Stimulated activated CD8-positive, alpha-beta memory T cell treated with anti-CD3 and anti-CD28 coated beads, Interleukin-7, amount 100 ng/mL, for 24 hours (primary cell): ENCODE data around the gene HMG20B.
"Not testable (repeated sequence)": the region's sequence is repeated elsewhere in the genome, so short reads cannot be mapped to it uniquely, and the experiment has no call there.

Experiments
- DNase-seq: peaks from one replicate; pipeline ENCODE4 v3.0.0-alpha.2; 2020; ENCODE audit warnings: low read depth

HMG20B gene

GRCh38 chr19:3584036-3584802 lies 11.5 kb downstream of the HMG20B start:
- DNase-seq: not testable (repeated sequence)

- no peak for DNase-seq
Measured at GRCh38 chr19:3585301-3586126, 12.8 kb downstream of the HMG20B start, which contains the start of gene GIPC3. Gene GIPC3 (plus strand): TSS chr19:3585478. CDS start chr19:3585598, 120 bp downstream.

GRCh38 chr19:3586127-3586626 lies 13.4 kb downstream of the HMG20B start:
- no peak for DNase-seq

GRCh38 chr19:3586707-3587346 lies 14.1 kb downstream of the HMG20B start:
- no peak for DNase-seq

- DNase-seq: no peak
Measured at GRCh38 chr19:3589439-3589838, 16.7 kb downstream of the HMG20B start.

- no peak for DNase-seq
Measured at GRCh38 chr19:3589949-3590348, 17.2 kb downstream of the HMG20B start.

GRCh38 chr19:3590991-3591659 lies 18.4 kb downstream of the HMG20B start:
- DNase-seq: no peak

GRCh38 chr19:3591876-3592613 lies 19.3 kb downstream of the HMG20B start:
- DNase-seq: no peak

- DNase-seq: no peak
Measured at GRCh38 chr19:3593156-3593555, 20.4 kb downstream of the HMG20B start.

GRCh38 chr19:3595521-3596061 lies 22.8 kb downstream of the HMG20B start:
- no peak for DNase-seq

- DNase-seq: no peak
Measured at GRCh38 chr19:3599776-3600187, 27.0 kb downstream of the HMG20B start.

- no peak for DNase-seq
Measured at GRCh38 chr19:3601021-3601420, 28.3 kb downstream of the HMG20B start.

- DNase-seq: no peak
Measured at GRCh38 chr19:3603121-3603811, 30.5 kb downstream of the HMG20B start.

GRCh38 chr19:3604227-3604986 lies 31.7 kb downstream of the HMG20B start:
- DNase-seq: no peak

- no peak for DNase-seq
Measured at GRCh38 chr19:3604987-3605343, 32.2 kb downstream of the HMG20B start.

GRCh38 chr19:3605361-3605760 lies 32.6 kb downstream of the HMG20B start:
- no peak for DNase-seq

- no peak for DNase-seq
Measured at GRCh38 chr19:3605770-3606169, 33.0 kb downstream of the HMG20B start.

GRCh38 chr19:3606174-3606689 lies 33.5 kb downstream of the HMG20B start:
- DNase-seq: no peak

- peak; percentile 55 for DNase-seq
Measured at GRCh38 chr19:3606690-3607289, 34.0 kb downstream of the HMG20B start, which contains the start of gene TBXA2R. Gene TBXA2R (minus strand): TSS chr19:3606875. CDS start chr19:3600634, 6,241 bp downstream.
